Testis (tissue), 3 donors: ENCODE measurements around the gene FAM227A. TPM values are rescaled to one million over a fixed set of nuclear protein-coding genes. Genes with fewer than 3 reads are reported as not detected.

ENCODE experiments used
- DNase-seq: peaks from one replicate; pipeline ENCODE4 v3.0.0-alpha.2; 2019
- H3K27ac ChIP-seq, 2 donors: fragments of 200-600 bp; sonication (generic); one replicate each; pipeline ENCODE4 v1.5.1; 2019
- H3K27me3 ChIP-seq: fragments of 200-600 bp; sonication (generic); one replicate; pipeline ENCODE4 v1.5.1; 2019
- H3K36me3 ChIP-seq: fragments of 200-600 bp; sonication (generic); one replicate; pipeline ENCODE4 v1.5.1; 2017; ENCODE audit warnings: low read depth; ENCODE audit errors: missing control alignments
- H3K4me1 ChIP-seq: fragments of 200-600 bp; sonication (generic); one replicate; pipeline ENCODE4 v1.5.1; 2019
- H3K4me3 ChIP-seq, 2 donors: fragments of 200-600 bp; sonication (generic); one replicate each; pipeline ENCODE4 v1.5.1; 2017 to 2019
- H3K9me3 ChIP-seq: fragments of 200-600 bp; sonication (generic); one replicate; pipeline ENCODE4 v1.5.1; 2017
- POLR2A ChIP-seq: fragments of 450-650 bp; IDR thresholded peaks from one replicate; pipeline ENCODE4 v1.6.1; 2017; ENCODE audit warnings: antibody characterized with exemption, mild to moderate bottlenecking, moderate library complexity
- WGBS, 2 donors: methylation state at CpG; one replicate each; pipeline ENCODE4 v1.1.5; 2018; 5-methylcytosine and 5-hydroxymethylcytosine counted together
- intact Hi-C: fragments of 100-400 bp; cut with DNase I; formaldehyde crosslinking; loops from one replicate; pipeline ENCODE4 v1.15.1; 2023; ENCODE audit warnings: low total_unique reads
- polyA plus RNA-seq: library from polyadenylated mRNA; stranded (reverse); fragments of 350-450 nt; fragmentation: Illumina TruSeq; extraction: RNeasy Lipid Tissue Mini Kit (QIAGEN cat#74804); gene quantifications from one replicate; pipeline ENCODE4 v1.2.3, GENCODE V29; 2014; ENCODE audit warnings: low read depth, low replicate concordance; ENCODE audit not compliant: insufficient read depth
- total RNA-seq, 2 donors: library from RNA; depleted of rRNA; stranded (reverse); fragments of >200 nt; gene quantifications; one replicate each; pipeline ENCODE4 v1.2.3, GENCODE V29; 2016
- TF ChIP-seq, protein P1 (sequence below), 3 experiments: fragments of 450-650 bp in 2 of 3; fragments of 200-600 bp in 1 of 3; sonication (generic) in 1 of 3; IDR thresholded peaks; one replicate each; pipeline ENCODE4 v1.5.1; 2016 to 2019; ENCODE audit warnings: antibody characterized with exemption in 3 of 3, mild to moderate bottlenecking in 2 of 3, moderate library complexity in 1 of 3

The FAM227A gene
- total and polyA plus RNA-seq, 3 donors from 2014 or later = 16.3 to 41.8 (median 18.0) TPM

DNA sequence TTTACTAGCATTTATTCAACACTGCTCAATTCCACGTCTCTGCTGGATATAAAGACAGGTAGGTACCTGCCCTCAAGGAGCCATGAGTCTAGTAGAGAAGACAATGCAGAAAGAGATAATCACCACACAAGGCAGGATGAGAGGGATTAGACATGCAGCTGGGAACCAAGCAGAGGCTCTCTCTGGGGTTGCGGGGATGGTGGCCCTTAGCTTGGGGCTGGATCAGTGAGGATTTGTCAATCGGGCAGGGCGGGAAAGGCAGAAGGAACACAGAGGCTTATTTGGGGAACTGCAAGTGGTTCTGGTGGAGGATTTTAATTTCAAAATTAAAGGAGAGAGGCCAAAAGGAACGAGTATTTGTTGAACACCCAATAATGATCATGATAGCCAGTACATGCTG, 77.7 kb downstream of the FAM227A start:
- Histone ChIP-seq H3K4me1 (no peaks in the 10 kb centered on the region), H3K36me3 (no peaks in the 10 kb centered on the region), H3K27ac (no peak overlapping the region), H3K27me3 (no peaks in the 10 kb centered on the region), H3K4me3 (no peak overlapping the region), H3K9me3 (no peaks in the 10 kb centered on the region)
- no peak for DNase-seq
- 76 to 77% methylated on average over 5 of the region's 5 CpGs for WGBS, 2 donors
- intact Hi-C loops = loop anchor here (10.0 kb wide), 1 partner anchor 524 kb away; the partner anchor contains the start of gene PICK1
- TF ChIP-seq, protein P1, sequence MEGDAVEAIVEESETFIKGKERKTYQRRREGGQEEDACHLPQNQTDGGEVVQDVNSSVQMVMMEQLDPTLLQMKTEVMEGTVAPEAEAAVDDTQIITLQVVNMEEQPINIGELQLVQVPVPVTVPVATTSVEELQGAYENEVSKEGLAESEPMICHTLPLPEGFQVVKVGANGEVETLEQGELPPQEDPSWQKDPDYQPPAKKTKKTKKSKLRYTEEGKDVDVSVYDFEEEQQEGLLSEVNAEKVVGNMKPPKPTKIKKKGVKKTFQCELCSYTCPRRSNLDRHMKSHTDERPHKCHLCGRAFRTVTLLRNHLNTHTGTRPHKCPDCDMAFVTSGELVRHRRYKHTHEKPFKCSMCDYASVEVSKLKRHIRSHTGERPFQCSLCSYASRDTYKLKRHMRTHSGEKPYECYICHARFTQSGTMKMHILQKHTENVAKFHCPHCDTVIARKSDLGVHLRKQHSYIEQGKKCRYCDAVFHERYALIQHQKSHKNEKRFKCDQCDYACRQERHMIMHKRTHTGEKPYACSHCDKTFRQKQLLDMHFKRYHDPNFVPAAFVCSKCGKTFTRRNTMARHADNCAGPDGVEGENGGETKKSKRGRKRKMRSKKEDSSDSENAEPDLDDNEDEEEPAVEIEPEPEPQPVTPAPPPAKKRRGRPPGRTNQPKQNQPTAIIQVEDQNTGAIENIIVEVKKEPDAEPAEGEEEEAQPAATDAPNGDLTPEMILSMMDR (IDR thresholded peaks at IDR 0.05) = no peak
- TF ChIP-seq POLR2A = no peak

DNA sequence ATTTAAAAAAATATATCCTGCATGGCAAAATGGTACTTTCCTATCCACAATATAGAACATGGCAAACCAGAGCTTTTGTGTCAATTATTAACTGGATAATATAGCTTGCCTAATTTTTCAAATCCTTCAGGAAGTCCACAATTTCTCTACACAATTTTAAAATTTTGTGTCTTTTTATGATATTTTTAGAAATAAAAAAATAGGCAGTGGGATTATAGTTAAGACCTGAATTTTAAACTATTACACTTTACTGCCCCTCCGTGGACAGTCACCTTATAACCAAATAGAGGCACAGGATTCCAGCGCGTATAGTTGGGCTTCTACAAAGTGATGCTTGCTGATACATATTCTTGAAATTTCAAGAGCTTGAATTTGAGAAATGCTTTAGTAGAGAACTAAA, 84.1 kb downstream of the FAM227A start:
- Histone ChIP-seq H3K27me3 (no peaks in the 10 kb centered on the region), H3K4me1 (peaks cover 13% of the 10 kb centered on the region), H3K27ac (no peak overlapping the region), H3K9me3 (no peaks in the 10 kb centered on the region), H3K36me3 (no peaks in the 10 kb centered on the region), H3K4me3 (no peak overlapping the region)
- intact Hi-C loops = loop anchor here (10.0 kb wide), 1 partner anchor 517 kb away; the partner anchor contains the start of gene PICK1
- WGBS, 2 donors = 25 to 27% methylated on average over 3 of the region's 3 CpGs
- TF ChIP-seq, protein P1 (IDR thresholded peaks at IDR 0.05) = peak in 2 of 3 experiments; percentile 23 to 59
- no peak for TF ChIP-seq POLR2A
- DNase-seq = peak; percentile 61

DNA sequence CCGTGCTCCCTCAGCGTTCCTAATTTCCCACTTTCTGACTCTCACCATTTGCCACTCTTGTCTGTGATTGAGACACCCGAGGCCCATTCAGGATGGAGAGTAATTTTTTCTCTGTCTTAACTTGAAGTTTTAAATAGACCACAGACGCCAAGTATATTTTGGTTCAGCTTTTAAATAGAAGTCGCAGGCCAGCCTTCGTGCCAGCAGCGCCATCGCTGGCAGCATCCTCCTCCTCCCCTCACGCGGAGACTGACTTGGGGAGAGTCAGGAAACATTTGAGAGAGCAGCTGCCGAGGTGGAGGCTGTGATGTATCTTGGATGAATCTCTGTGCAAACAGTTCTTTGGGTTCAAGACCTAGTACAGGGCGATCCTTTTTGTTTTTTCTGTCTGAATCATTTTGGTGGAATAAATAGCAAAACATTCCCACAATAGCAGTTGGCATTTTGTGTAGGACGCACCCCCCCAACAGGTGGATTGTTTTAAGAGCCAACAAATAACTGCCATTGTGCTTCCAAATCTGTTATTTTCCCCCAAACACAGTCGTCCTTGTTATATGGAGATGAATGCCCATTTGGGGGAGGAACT, 85.3 kb downstream of the FAM227A start:
- 0 to 2% methylated on average over 14 of the region's 14 CpGs for WGBS, 2 donors
- Histone ChIP-seq H3K27ac (peak overlapping the region; percentile 74 to 84), H3K27me3 (no peaks in the 10 kb centered on the region), H3K4me3 (peak overlapping the region; percentile 61 to 70), H3K36me3 (no peaks in the 10 kb centered on the region), H3K4me1 (peaks cover 15% of the 10 kb centered on the region), H3K9me3 (no peaks in the 10 kb centered on the region)
- TF ChIP-seq POLR2A = no peak
- TF ChIP-seq, protein P1 (IDR thresholded peaks at IDR 0.05) = no peak
- DNase-seq = peak; percentile 58
- intact Hi-C loops = loop anchor here (10.0 kb wide), 1 partner anchor 516 kb away; the partner anchor contains the start of gene PICK1

DNA sequence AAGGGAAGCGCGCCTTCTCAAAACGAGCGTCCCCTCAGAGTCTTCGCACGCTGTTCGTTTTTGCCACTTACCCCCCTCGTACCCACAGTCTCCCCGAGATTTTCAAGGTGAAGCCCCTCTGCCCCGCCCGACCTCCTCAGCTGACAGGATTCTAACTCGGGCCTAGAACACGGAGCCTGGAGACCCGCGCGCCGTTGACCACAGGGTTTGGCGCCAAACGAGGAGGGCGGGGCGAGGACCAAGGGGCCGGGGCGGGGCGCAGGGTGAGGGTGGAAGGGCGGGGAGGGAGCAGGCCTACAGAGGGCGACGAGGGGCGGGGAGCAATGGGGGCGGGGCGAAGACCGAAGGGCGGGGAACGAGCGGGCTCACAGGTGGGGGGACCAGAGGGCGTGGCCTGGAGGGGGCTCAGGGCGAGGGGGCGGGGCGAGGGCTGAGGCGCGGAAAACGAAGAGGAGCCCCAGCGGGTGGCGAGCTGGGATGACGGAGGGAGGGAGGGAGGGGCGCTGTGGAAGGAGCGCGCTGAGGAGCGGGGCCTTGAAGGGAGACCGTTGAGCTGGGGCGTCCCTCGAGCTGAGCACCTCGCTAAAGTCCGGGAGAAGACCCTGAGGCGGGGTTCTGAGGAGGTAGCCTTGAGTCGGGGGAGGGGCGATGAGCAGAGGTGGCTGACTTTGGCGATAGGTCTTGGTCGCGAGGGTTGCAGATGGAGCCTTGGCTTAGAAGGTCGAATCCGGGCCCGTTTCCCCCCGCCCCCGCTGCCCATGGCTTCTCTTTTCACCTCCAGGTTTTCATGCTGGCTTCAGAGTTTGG, 86.0 kb downstream of the FAM227A start, which contains the start of gene DMC1:
DMC1 (minus strand) TSS at position 212 of the 807 bp plus-strand sequence. CDS start 1,927 bp downstream, outside the sequence.
- WGBS, 2 donors = 4% methylated on average over 20 to 63 of the region's 64 CpGs
- peak; percentile 95 for DNase-seq
- no peak for TF ChIP-seq POLR2A
- TF ChIP-seq, protein P1 (IDR thresholded peaks at IDR 0.05) = no peak
- Histone ChIP-seq H3K4me3 (peak within 1 kb of the TSS; percentile 61 to 70), H3K4me1 (peaks cover 15% of the 10 kb centered on the region), H3K36me3 (no peaks in the 10 kb centered on the region), H3K27me3 (no peaks in the 10 kb centered on the region), H3K27ac (peak within 1 kb of the TSS; percentile 74 to 84), H3K9me3 (no peaks in the 10 kb centered on the region)
- intact Hi-C loops = loop anchor here (10.0 kb wide), 1 partner anchor 515 kb away; the partner anchor contains the start of gene PICK1
